Astrocyte (in vitro differentiated cells and primary cell): ENCODE data around the gene CSNK2B. TPM values are rescaled to one million over a fixed set of nuclear protein-coding genes. Genes with fewer than 3 reads are reported as not detected.

Source experiments
- DNase-seq: peaks from one replicate; pipeline ENCODE4 v3.0.0-alpha.2; 2010; ENCODE audit warnings: low read depth
- FAIRE-seq: peaks from 2 replicates; lab custom pipeline; 2011; peaks lifted over from hg19 to GRCh38; lab: Jason Lieb, UNC
- H2AFZ ChIP-seq: 2 replicates; pipeline ENCODE4 v1.6.0; 2012; ENCODE audit warnings: low read depth, low read length, inconsistent platforms
- H3K27ac ChIP-seq: 2 replicates; pipeline ENCODE4 v1.5.1; 2011; ENCODE audit warnings: low read depth, low read length, inconsistent platforms
- H3K27me3 ChIP-seq: 2 replicates; pipeline ENCODE4 v1.6.0; 2011; ENCODE audit warnings: low read length, inconsistent platforms; ENCODE audit not compliant: insufficient read depth
- H3K36me3 ChIP-seq: 2 replicates; pipeline ENCODE4 v1.5.1; 2011; ENCODE audit warnings: low read length, inconsistent platforms; ENCODE audit not compliant: insufficient read depth
- H3K4me1 ChIP-seq: 2 replicates; pipeline ENCODE4 v1.5.1; 2011; ENCODE audit warnings: low read length, inconsistent platforms; ENCODE audit not compliant: insufficient read depth
- H3K4me2 ChIP-seq: 2 replicates; pipeline ENCODE4 v1.6.0; 2012; ENCODE audit warnings: low read length, inconsistent platforms
- H3K4me3 ChIP-seq: 2 replicates; pipeline ENCODE4 v1.5.1; 2011; ENCODE audit warnings: low read depth, mild to moderate bottlenecking, low read length, inconsistent platforms; ENCODE audit not compliant: insufficient read depth
- H3K79me2 ChIP-seq: 2 replicates; pipeline ENCODE4 v1.6.0; 2012; ENCODE audit warnings: mild to moderate bottlenecking, low read length, inconsistent platforms; ENCODE audit not compliant: insufficient read depth
- H3K9ac ChIP-seq: 2 replicates; pipeline ENCODE4 v1.6.0; 2012; ENCODE audit warnings: mild to moderate bottlenecking, low read length, inconsistent platforms
- H3K9me3 ChIP-seq: 2 replicates; pipeline ENCODE4 v1.5.1; 2012; ENCODE audit warnings: low read depth, mild to moderate bottlenecking, low read length, inconsistent platforms; ENCODE audit not compliant: insufficient read depth
- H4K20me1 ChIP-seq: 2 replicates; pipeline ENCODE4 v1.6.0; 2012; ENCODE audit warnings: low read length, inconsistent platforms; ENCODE audit not compliant: insufficient read depth
- H3K27ac Mint-ChIP-seq: one replicate; pipeline ENCODE4 v1.8.0; 2021; ENCODE audit warnings: mild to moderate bottlenecking, mixed read lengths; ENCODE audit not compliant: unreplicated experiment
- H3K27me3 Mint-ChIP-seq: one replicate; pipeline ENCODE4 v1.8.0; 2021; ENCODE audit warnings: low read depth, mixed read lengths; ENCODE audit not compliant: unreplicated experiment
- H3K36me3 Mint-ChIP-seq: one replicate; pipeline ENCODE4 v1.8.0; 2021; ENCODE audit warnings: low read depth, mixed read lengths; ENCODE audit not compliant: unreplicated experiment
- H3K4me1 Mint-ChIP-seq: one replicate; pipeline ENCODE4 v1.8.0; 2021; ENCODE audit warnings: low read depth, mixed read lengths; ENCODE audit not compliant: unreplicated experiment
- H3K4me3 Mint-ChIP-seq: one replicate; pipeline ENCODE4 v1.8.0; 2021; ENCODE audit warnings: mild to moderate bottlenecking, moderate library complexity, mixed read lengths; ENCODE audit not compliant: unreplicated experiment
- H3K9me3 Mint-ChIP-seq: one replicate; pipeline ENCODE4 v1.8.0; 2021; ENCODE audit warnings: mild to moderate bottlenecking, mixed read lengths; ENCODE audit not compliant: unreplicated experiment
- CTCF ChIP-seq: IDR thresholded peaks from 2 replicates; pipeline ENCODE4 v1.5.1; 2011; ENCODE audit warnings: low read depth, mild to moderate bottlenecking, inconsistent platforms, low read length, moderate library complexity; ENCODE audit not compliant: insufficient read depth
- EZH2 ChIP-seq: IDR thresholded peaks from 2 replicates; pipeline ENCODE4 v1.6.1; 2012; ENCODE audit warnings: mild to moderate bottlenecking, low read length, inconsistent platforms; ENCODE audit not compliant: insufficient read depth
- total RNA-seq: library from RNA; stranded (reverse); gene quantifications from 2 replicates; pipeline ENCODE4 v1.2.1, GENCODE V29; 2021

CSNK2B gene
- total RNA-seq, 1 donor from 2014 or later: 208 TPM

- H3K27ac ChIP-seq: no peak overlapping the region
- peaks cover 3% of the 10 kb centered on the region for H4K20me1 ChIP-seq
- H3K9ac ChIP-seq: no peak overlapping the region
- H3K79me2 ChIP-seq: no peaks in the 10 kb centered on the region
- Mint-ChIP-seq H3K4me3 (no peak overlapping the region), H3K4me1 (peaks cover 11% of the 10 kb centered on the region), H3K36me3 (peaks cover 32% of the 10 kb centered on the region), H3K9me3 (no peaks in the 10 kb centered on the region), H3K27ac (no peak overlapping the region), H3K27me3 (peaks cover 6% of the 10 kb centered on the region)
- no peak for DNase-seq
- peaks cover 26% of the 10 kb centered on the region for H3K36me3 ChIP-seq
- H3K4me1 ChIP-seq: peaks cover 5% of the 10 kb centered on the region
- H3K4me2 ChIP-seq: no peak overlapping the region
- no peaks in the 10 kb centered on the region for H3K27me3 ChIP-seq
- no peak overlapping the region for H3K4me3 ChIP-seq
- no peak overlapping the region for H2AFZ ChIP-seq
- no peaks in the 10 kb centered on the region for H3K9me3 ChIP-seq
- no peak for FAIRE-seq
- no peak for TF ChIP-seq CTCF
- TF ChIP-seq EZH2: no peak
Observed at GRCh38 chr6:31687321-31687720, 21.4 kb downstream of the CSNK2B start.

- no peaks in the 10 kb centered on the region for H3K79me2 ChIP-seq
- H3K27me3 Mint-ChIP-seq: peaks cover 5% of the 10 kb centered on the region
- no peak for TF ChIP-seq EZH2
- TF ChIP-seq CTCF: no peak
- peaks cover 32% of the 10 kb centered on the region for H3K36me3 Mint-ChIP-seq
- H3K4me3 ChIP-seq: no peak overlapping the region
- H2AFZ ChIP-seq: no peak overlapping the region
- H3K27ac Mint-ChIP-seq: no peak overlapping the region
- H3K9ac ChIP-seq: no peak overlapping the region
- no peaks in the 10 kb centered on the region for H3K9me3 Mint-ChIP-seq
- H3K4me1 Mint-ChIP-seq: peaks cover 11% of the 10 kb centered on the region
- H4K20me1 ChIP-seq: peaks cover 3% of the 10 kb centered on the region
- H3K36me3 ChIP-seq: peaks cover 28% of the 10 kb centered on the region
- H3K9me3 ChIP-seq: no peaks in the 10 kb centered on the region
- no peak overlapping the region for H3K4me2 ChIP-seq
- H3K4me3 Mint-ChIP-seq: no peak overlapping the region
- no peak overlapping the region for H3K27ac ChIP-seq
- H3K4me1 ChIP-seq: peaks cover 5% of the 10 kb centered on the region
- FAIRE-seq: no peak
- DNase-seq: no peak
- H3K27me3 ChIP-seq: no peaks in the 10 kb centered on the region
Observed at GRCh38 chr6:31687860-31688693, 22.2 kb downstream of the CSNK2B start.
